Measurements from ENCODE around the gene ZNF655. TPM values are rescaled to one million over a fixed set of nuclear protein-coding genes. Genes with fewer than 3 reads are reported as not detected.

ZNF655 gene, protein sequence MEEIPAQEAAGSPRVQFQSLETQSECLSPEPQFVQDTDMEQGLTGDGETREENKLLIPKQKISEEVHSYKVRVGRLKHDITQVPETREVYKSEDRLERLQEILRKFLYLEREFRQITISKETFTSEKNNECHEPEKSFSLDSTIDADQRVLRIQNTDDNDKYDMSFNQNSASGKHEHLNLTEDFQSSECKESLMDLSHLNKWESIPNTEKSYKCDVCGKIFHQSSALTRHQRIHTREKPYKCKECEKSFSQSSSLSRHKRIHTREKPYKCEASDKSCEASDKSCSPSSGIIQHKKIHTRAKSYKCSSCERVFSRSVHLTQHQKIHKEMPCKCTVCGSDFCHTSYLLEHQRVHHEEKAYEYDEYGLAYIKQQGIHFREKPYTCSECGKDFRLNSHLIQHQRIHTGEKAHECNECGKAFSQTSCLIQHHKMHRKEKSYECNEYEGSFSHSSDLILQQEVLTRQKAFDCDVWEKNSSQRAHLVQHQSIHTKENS
- total RNA-seq = 26.1 TPM
- long read RNA-seq, transcript ZNF655-222 (4 exons, 1,815 nt) = major isoform, 5 of 15 reads
- long read RNA-seq, partial matches to known transcripts = 2 of 15 reads
- long read RNA-seq, other reads (novel, unspliced or antisense) = 3 of 15 reads

DNA sequence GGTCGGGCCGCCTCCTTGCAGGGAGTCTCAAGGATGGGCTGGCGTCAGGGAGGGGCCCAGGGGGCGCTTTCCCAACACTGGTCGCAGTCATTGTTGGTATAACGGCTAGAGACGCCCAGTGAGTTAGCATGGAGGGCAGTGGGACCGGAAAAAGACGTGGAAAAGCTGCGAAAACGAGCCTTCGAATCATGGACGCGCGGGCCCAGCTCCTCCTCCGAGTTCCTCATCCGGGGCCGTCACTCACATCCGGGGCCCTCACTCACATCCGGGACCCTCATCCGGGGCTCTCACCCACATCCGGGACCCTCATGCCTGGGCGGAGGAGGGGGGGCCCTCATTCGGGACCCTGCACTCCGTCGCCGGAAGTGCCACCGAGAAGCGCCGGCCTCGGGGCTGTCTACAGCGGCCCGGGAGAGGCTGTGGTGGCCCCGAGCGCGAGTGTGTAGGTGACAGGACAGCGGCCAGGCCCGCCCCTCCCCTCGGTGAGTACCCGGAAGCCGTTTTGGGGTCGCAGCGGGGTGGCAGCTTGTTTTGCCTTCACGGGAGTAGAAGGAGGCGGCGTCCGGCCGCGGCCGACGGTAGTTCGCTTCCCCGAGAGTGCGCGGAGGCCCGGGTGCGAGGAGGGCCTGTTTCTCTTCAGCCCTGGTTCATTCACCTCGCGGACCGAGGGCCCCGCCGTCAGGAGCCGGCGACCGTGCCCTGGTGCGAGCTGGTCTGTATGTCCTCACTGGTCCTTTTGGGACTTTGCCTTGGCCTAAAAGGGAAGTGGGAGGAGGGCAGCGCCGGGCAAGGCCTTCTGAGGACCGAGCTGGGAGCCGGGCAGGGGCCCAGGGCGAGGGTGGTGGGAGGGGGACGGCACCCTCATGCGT is at the start of gene ZNF655:
ZNF655 (plus strand) TSS at position 337 of the 869 bp plus-strand sequence. CDS start 1,918 bp downstream, outside the sequence.
- Histone ChIP-seq H3K4me3 (peak within 1 kb of the TSS; percentile 98), H3K27me3 (ENCODE audit: low read depth) (no peaks in the 10 kb centered on the region), H3K4me1 (peaks cover 61% of the 10 kb centered on the region), H3K36me3 (peaks cover 54% of the 10 kb centered on the region), H3K27ac (replicated peaks) (peak within 1 kb of the TSS; percentile 99), H3K9me3 (replicated peaks) (no peaks in the 10 kb centered on the region)
- intact Hi-C loops (cut with micrococcal nuclease) = no loop called here
- TF ChIP-seq, protein P1, sequence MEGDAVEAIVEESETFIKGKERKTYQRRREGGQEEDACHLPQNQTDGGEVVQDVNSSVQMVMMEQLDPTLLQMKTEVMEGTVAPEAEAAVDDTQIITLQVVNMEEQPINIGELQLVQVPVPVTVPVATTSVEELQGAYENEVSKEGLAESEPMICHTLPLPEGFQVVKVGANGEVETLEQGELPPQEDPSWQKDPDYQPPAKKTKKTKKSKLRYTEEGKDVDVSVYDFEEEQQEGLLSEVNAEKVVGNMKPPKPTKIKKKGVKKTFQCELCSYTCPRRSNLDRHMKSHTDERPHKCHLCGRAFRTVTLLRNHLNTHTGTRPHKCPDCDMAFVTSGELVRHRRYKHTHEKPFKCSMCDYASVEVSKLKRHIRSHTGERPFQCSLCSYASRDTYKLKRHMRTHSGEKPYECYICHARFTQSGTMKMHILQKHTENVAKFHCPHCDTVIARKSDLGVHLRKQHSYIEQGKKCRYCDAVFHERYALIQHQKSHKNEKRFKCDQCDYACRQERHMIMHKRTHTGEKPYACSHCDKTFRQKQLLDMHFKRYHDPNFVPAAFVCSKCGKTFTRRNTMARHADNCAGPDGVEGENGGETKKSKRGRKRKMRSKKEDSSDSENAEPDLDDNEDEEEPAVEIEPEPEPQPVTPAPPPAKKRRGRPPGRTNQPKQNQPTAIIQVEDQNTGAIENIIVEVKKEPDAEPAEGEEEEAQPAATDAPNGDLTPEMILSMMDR (IDR thresholded peaks at IDR 0.05; ENCODE audit: borderline replicate concordance) = no peak
- DNase-seq = peak; percentile 91

DNA sequence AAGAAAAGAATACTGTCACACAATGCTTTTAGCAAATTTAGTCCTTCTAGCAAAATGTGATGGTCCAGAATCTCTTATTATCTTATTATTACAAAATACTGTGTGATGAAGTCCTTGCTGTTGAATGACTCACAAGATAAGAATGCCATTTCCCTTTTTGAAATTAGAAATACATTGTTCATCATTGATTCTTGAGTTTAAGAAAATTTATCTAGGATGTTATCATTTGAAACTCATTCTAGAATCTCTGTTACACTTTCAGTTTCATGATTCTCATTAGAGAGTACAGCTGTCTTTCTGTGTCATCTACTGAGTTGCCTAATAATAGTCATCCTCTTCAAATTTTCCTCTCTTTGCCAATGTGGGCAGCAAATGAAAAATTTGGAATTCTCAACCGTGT is 44.4 kb upstream of the ZNF655 start:
- peaks cover 64% of the 10 kb centered on the region for H3K36me3 ChIP-seq

DNA sequence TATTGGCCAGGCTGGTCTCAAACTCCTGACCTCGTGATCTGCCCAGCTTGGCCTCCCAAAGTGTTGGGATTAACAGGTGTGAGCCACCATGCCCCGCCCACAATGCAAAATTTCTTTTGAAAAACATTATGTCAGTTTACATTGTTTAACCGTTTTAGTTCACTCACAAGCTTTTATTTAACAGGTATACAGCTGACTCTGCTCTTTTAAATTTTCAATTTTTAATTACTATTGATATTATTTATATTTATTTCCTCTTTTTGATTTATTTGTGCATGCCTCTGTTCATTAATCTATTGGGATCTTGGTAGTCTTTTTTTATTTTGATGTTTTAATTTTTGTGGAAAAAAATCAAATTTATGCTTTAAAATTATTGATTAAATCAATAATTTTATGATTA is 37.0 kb upstream of the ZNF655 start:
- Histone ChIP-seq H3K9me3 (replicated peaks) (no peaks in the 10 kb centered on the region), H3K27me3 (ENCODE audit: low read depth) (no peaks in the 10 kb centered on the region), H3K4me3 (no peak overlapping the region), H3K4me1 (no peaks in the 10 kb centered on the region), H3K36me3 (peaks cover 75% of the 10 kb centered on the region), H3K27ac (replicated peaks) (no peak overlapping the region)
- TF ChIP-seq, protein P1 (IDR thresholded peaks at IDR 0.05; ENCODE audit: borderline replicate concordance) = no peak
- intact Hi-C loops (cut with micrococcal nuclease) = no loop called here
- DNase-seq = no peak

More for the DNA sequence above, 44.4 kb upstream of the ZNF655 start:
- TF ChIP-seq, protein P1 (IDR thresholded peaks at IDR 0.05; ENCODE audit: borderline replicate concordance) = no peak
- intact Hi-C loops (cut with micrococcal nuclease) = no loop called here
- H3K4me1 ChIP-seq = no peaks in the 10 kb centered on the region
- no peak overlapping the region for H3K4me3 ChIP-seq
- H3K27me3 ChIP-seq (ENCODE audit: low read depth) = no peaks in the 10 kb centered on the region
- no peaks in the 10 kb centered on the region for H3K9me3 ChIP-seq (replicated peaks)
- no peak overlapping the region for H3K27ac ChIP-seq (replicated peaks)
- DNase-seq = no peak

DNA sequence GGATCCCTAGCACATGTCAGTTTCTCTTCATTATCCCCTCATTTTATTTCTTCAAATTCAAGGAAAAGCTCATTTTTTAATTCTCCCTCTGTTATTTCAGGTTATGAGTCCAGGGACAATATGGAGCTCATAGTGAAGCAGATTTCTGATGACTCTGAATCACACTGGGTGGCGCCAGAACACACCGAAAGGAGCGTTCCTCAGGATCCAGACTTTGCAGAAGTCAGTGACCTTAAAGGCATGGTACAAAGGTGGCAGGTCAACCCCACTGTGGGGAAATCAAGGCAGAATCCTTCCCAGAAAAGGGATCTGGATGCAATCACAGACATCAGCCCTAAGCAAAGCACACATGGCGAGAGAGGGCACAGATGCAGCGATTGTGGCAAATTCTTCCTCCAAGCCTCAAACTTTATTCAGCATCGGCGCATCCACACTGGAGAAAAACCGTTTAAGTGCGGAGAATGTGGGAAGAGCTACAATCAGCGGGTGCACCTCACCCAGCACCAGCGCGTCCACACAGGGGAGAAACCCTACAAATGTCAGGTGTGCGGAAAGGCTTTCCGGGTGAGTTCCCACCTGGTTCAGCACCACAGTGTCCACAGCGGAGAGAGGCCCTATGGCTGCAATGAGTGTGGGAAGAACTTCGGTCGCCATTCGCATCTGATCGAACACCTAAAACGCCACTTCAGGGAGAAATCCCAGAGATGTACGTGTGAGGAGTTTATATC is 32.6 kb upstream of the ZNF655 start:
- H3K36me3 ChIP-seq = peaks cover 85% of the 10 kb centered on the region
- H3K27me3 ChIP-seq (ENCODE audit: low read depth) = no peaks in the 10 kb centered on the region
- H3K4me1 ChIP-seq = no peaks in the 10 kb centered on the region
- peaks cover 30% of the 10 kb centered on the region for H3K9me3 ChIP-seq (replicated peaks)
- H3K27ac ChIP-seq (replicated peaks) = no peak overlapping the region
- TF ChIP-seq, protein P1 (IDR thresholded peaks at IDR 0.05; ENCODE audit: borderline replicate concordance) = no peak
- intact Hi-C loops (cut with micrococcal nuclease) = no loop called here
- H3K4me3 ChIP-seq = no peak overlapping the region
- DNase-seq = no peak

DNA sequence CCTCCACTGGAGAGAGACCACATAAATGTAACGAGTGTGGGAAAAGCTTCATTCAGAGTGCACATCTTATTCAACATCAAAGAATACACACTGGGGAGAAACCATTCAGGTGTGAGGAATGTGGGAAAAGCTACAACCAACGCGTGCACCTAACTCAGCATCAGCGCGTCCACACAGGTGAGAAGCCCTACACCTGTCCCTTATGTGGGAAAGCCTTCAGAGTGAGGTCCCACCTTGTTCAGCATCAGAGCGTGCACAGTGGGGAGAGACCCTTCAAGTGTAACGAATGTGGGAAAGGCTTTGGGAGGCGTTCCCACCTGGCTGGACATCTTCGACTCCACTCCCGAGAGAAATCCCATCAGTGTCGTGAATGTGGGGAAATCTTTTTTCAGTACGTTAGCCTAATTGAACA is 27.1 kb upstream of the ZNF655 start:
- H3K27ac ChIP-seq (replicated peaks) = no peak overlapping the region
- peaks cover 85% of the 10 kb centered on the region for H3K9me3 ChIP-seq (replicated peaks)
- intact Hi-C loops (cut with micrococcal nuclease) = no loop called here
- no peak for DNase-seq
- H3K27me3 ChIP-seq (ENCODE audit: low read depth) = no peaks in the 10 kb centered on the region
- no peak overlapping the region for H3K4me3 ChIP-seq
- H3K4me1 ChIP-seq = no peaks in the 10 kb centered on the region
- TF ChIP-seq, protein P1 (IDR thresholded peaks at IDR 0.05; ENCODE audit: borderline replicate concordance) = no peak
- H3K36me3 ChIP-seq = peaks cover 80% of the 10 kb centered on the region

Data from left ventricle myocardium inferior (tissue), 1 donor.